ENCODE results near the gene P2RX6. TPM values are rescaled to one million over a fixed set of nuclear protein-coding genes. Genes with fewer than 3 reads are reported as not detected.

Gene P2RX6
- total and polyA plus RNA-seq, 9 of the 15 experiments (the other 6 are each of a cell fraction or from before 2014, with no cell fraction given): 0.01 to 3.9 (median 1.5) TPM; not detected in 1

- TF ChIP-seq NR4A1 (CRISPR knock-in tag; IDR thresholded peaks at IDR 0.05) (peak; percentile 23; the same call in 1 of the 2 replicates), NR4A1 (tag; IDR thresholded peaks at IDR 0.05) (no peak), RBM15 (IDR thresholded peaks at IDR 0.05; ENCODE audit: insufficient read depth, low read length) (no peak), ZNF408 (CRISPR knock-in tag; IDR thresholded peaks at IDR 0.05; ENCODE audit: low read depth) (0 out of 2 replicates have a peak, but pooled peaks have one; percentile 40), PML (IDR thresholded peaks at IDR 0.05; ENCODE audit: low read length) (no peak), ZNF146 (CRISPR knock-in tag; IDR thresholded peaks at IDR 0.05; ENCODE audit: unreplicated experiment) (no peak), C11orf30 (IDR thresholded peaks at IDR 0.05; ENCODE audit: low read depth) (no peak), MLX (CRISPR knock-in tag; conservative IDR thresholded peaks at IDR 0.05) (peak; percentile 11 to 29; a peak in 1 of 4 replicates), GATAD2B (IDR thresholded peaks at IDR 0.05; ENCODE audit: borderline replicate concordance) (no peak), GABPA (tag; conservative IDR thresholded peaks at IDR 0.05; ENCODE audit: low read depth) (no peak), SPI1 (IDR thresholded peaks at IDR 0.05; ENCODE audit: borderline replicate concordance, low read depth, low read length) (no peak), ELK1 (CRISPR knock-in tag; IDR thresholded peaks at IDR 0.05) (no peak), DMBX1 (CRISPR knock-in tag; IDR thresholded peaks at IDR 0.05; ENCODE audit: borderline replicate concordance) (no peak), ARID3B (CRISPR knock-in tag; IDR thresholded peaks at IDR 0.05; ENCODE audit: borderline replicate concordance) (no peak), FOXJ2 (tag; IDR thresholded peaks at IDR 0.05) (no peak), NCOA6 (IDR thresholded peaks at IDR 0.05) (no peak), ZNF699 (CRISPR knock-in tag; IDR thresholded peaks at IDR 0.05; ENCODE audit: insufficient replicate concordance) (no peak)
- TF ChIP-seq, protein P1, sequence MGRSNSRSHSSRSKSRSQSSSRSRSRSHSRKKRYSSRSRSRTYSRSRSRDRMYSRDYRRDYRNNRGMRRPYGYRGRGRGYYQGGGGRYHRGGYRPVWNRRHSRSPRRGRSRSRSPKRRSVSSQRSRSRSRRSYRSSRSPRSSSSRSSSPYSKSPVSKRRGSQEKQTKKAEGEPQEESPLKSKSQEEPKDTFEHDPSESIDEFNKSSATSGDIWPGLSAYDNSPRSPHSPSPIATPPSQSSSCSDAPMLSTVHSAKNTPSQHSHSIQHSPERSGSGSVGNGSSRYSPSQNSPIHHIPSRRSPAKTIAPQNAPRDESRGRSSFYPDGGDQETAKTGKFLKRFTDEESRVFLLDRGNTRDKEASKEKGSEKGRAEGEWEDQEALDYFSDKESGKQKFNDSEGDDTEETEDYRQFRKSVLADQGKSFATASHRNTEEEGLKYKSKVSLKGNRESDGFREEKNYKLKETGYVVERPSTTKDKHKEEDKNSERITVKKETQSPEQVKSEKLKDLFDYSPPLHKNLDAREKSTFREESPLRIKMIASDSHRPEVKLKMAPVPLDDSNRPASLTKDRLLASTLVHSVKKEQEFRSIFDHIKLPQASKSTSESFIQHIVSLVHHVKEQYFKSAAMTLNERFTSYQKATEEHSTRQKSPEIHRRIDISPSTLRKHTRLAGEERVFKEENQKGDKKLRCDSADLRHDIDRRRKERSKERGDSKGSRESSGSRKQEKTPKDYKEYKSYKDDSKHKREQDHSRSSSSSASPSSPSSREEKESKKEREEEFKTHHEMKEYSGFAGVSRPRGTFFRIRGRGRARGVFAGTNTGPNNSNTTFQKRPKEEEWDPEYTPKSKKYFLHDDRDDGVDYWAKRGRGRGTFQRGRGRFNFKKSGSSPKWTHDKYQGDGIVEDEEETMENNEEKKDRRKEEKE (IDR thresholded peaks at IDR 0.05; ENCODE audit: borderline replicate concordance in 1 of 2, control insufficient read depth in 1 of 2, low read depth in 2 of 2, low read length in 1 of 2): no peak
- TF ChIP-seq, protein P2, sequence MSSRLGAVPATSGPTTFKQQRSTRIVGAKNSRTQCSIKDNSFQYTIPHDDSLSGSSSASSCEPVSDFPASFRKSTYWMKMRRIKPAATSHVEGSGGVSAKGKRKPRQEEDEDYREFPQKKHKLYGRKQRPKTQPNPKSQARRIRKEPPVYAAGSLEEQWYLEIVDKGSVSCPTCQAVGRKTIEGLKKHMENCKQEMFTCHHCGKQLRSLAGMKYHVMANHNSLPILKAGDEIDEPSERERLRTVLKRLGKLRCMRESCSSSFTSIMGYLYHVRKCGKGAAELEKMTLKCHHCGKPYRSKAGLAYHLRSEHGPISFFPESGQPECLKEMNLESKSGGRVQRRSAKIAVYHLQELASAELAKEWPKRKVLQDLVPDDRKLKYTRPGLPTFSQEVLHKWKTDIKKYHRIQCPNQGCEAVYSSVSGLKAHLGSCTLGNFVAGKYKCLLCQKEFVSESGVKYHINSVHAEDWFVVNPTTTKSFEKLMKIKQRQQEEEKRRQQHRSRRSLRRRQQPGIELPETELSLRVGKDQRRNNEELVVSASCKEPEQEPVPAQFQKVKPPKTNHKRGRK (tag; IDR thresholded peaks at IDR 0.05): no peak
Measured at GRCh38 chr22:20980938-20981722, 33.8 kb upstream of the P2RX6 start (continued).

Data from K562 (cell line).